SK-N-SH (cell line): Measurements from ENCODE around the gene GPR25. TPM values are rescaled to one million over a fixed set of nuclear protein-coding genes. Genes with fewer than 3 reads are reported as not detected.

ENCODE experiments used
- CTCF ChIA-PET: fragments of 300-600, 350-600 bp; formaldehyde crosslinking; extraction: SDS; loops from one replicate; lab custom pipeline; 2021; lab: Yijun Ruan, JAX
- POLR2A ChIA-PET: fragments of 350-600 bp; sonication (Branson Sonifier 250); formaldehyde crosslinking; extraction: SDS; loops from one replicate; lab custom pipeline; 2020; ENCODE audit warnings: antibody characterized with exemption, inconsistent platforms; lab: Yijun Ruan, JAX
- DNase-seq: peaks from one replicate; pipeline ENCODE4 v3.0.0; 2012
- H2AFZ ChIP-seq: fragments of 200-600 bp; sonication (generic); 2 replicates; pipeline ENCODE4 v1.8.1; 2016; ENCODE audit warnings: antibody characterized with exemption, mild to moderate bottlenecking, low read depth
- H3F3A ChIP-seq: fragments of 200-600 bp; sonication (generic); replicated peaks from 2 replicates; pipeline ENCODE3; 2016; ENCODE audit warnings: antibody characterized with exemption, mild to moderate bottlenecking; ENCODE audit not compliant: insufficient read depth
- H3K27ac ChIP-seq, 2 experiments: fragments of 200-500 bp in 1 of 2; fragments of 200-600 bp in 1 of 2; sonication (Bioruptor generic) in 1 of 2; sonication (generic), shearing (Covaris generic) in 1 of 2; 2 replicates each; pipeline versions ENCODE4 v1.5.1 to v1.6.1; 2014 to 2016; ENCODE audit warnings: low read depth in 2 of 2, inconsistent platforms in 1 of 2, low read length in 1 of 2, mild to moderate bottlenecking in 1 of 2, mixed read lengths in 1 of 2
- H3K27me3 ChIP-seq: fragments of 200-600 bp; sonication (generic), shearing (Covaris generic); 2 replicates; pipeline ENCODE4 v1.6.1; 2016; ENCODE audit warnings: mixed run types; ENCODE audit not compliant: insufficient read depth
- H3K36me3 ChIP-seq, 2 experiments: fragments of 200-500 bp in 1 of 2; fragments of 200-600 bp in 1 of 2; sonication (Bioruptor generic) in 1 of 2; sonication (generic) in 1 of 2; replicated peaks in 1 of 2; 2 replicates each; pipeline versions ENCODE3 to v1.5.1; 2014 to 2016; ENCODE audit warnings: low read length in 1 of 2, mild to moderate bottlenecking in 1 of 2; ENCODE audit not compliant: insufficient read depth in 2 of 2, control insufficient read depth in 1 of 2
- H3K4me1 ChIP-seq, 2 experiments: fragments of 200-500 bp in 1 of 2; fragments of 200-600 bp in 1 of 2; sonication (Bioruptor generic) in 1 of 2; sonication (generic), shearing (Covaris generic) in 1 of 2; 2 replicates each; pipeline versions ENCODE4 v1.5.1 to v1.6.1; 2014 to 2016; ENCODE audit warnings: low read depth in 1 of 2, low read length in 1 of 2, mixed run types in 1 of 2; ENCODE audit not compliant: insufficient read depth in 2 of 2, control insufficient read depth in 1 of 2
- H3K4me2 ChIP-seq: fragments of 200-600 bp; sonication (generic), shearing (Covaris generic); 2 replicates; pipeline ENCODE4 v1.6.1; 2017; ENCODE audit warnings: mixed run types
- H3K4me3 ChIP-seq, 2 experiments: fragments of 200-500 bp in 1 of 2; fragments of 200-600 bp in 1 of 2; sonication (Bioruptor generic) in 1 of 2; sonication (generic), shearing (Covaris generic) in 1 of 2; 2 replicates each; pipeline versions ENCODE4 v1.5.1 to v1.8.1; 2014 to 2016; ENCODE audit warnings: low read depth in 2 of 2, inconsistent platforms in 1 of 2, low read length in 1 of 2, mild to moderate bottlenecking in 1 of 2, mixed read lengths in 1 of 2, moderate library complexity in 1 of 2
- H3K79me2 ChIP-seq: fragments of 200-600 bp; sonication (generic); 2 replicates; pipeline ENCODE4 v1.8.1; 2017; ENCODE audit warnings: mild to moderate bottlenecking; ENCODE audit not compliant: insufficient read depth
- H3K9ac ChIP-seq: fragments of 200-600 bp; sonication (generic); 2 replicates; pipeline ENCODE4 v1.6.1; 2017; ENCODE audit warnings: mixed run types
- H3K9me2 ChIP-seq: fragments of 200-600 bp; sonication (generic); 2 replicates; pipeline ENCODE4 v1.6.1; 2017; ENCODE audit warnings: mixed run types
- H3K9me3 ChIP-seq: fragments of 200-600 bp; sonication (generic); 2 replicates; pipeline ENCODE4 v1.6.1; 2017; ENCODE audit warnings: mixed run types, mild to moderate bottlenecking, moderate library complexity
- H4K20me1 ChIP-seq: fragments of 200-600 bp; sonication (generic); 2 replicates; pipeline ENCODE4 v1.6.1; 2017; ENCODE audit warnings: mild to moderate bottlenecking, mixed run types; ENCODE audit not compliant: insufficient read depth
- ELF1 ChIP-seq: IDR thresholded peaks from 2 replicates; pipeline ENCODE4 v1.4.0; 2012
- FOSL2 ChIP-seq: IDR thresholded peaks from 2 replicates; pipeline ENCODE4 v1.4.0; 2012; ENCODE audit warnings: low read depth, mild to moderate bottlenecking, moderate library complexity, borderline replicate concordance
- FOXJ3 ChIP-seq: sonication (generic); formaldehyde crosslinking; IDR thresholded peaks from 2 replicates; pipeline ENCODE4 v1.5.1; 2020; ENCODE audit warnings: mild to moderate bottlenecking, missing genetic modification reagents
- FOXM1 ChIP-seq: IDR thresholded peaks from 2 replicates; pipeline ENCODE4 v1.4.0; 2012; ENCODE audit warnings: low read depth, mild to moderate bottlenecking
- GABPA ChIP-seq: IDR thresholded peaks from 2 replicates; pipeline ENCODE4 v1.4.0; 2012; ENCODE audit warnings: low read depth, mild to moderate bottlenecking
- MAX ChIP-seq: IDR thresholded peaks from 2 replicates; pipeline ENCODE4 v1.4.0; 2012; ENCODE audit warnings: low read depth
- MXI1 ChIP-seq: IDR thresholded peaks from 2 replicates; pipeline ENCODE4 v1.6.1; 2012; ENCODE audit warnings: mild to moderate bottlenecking, low read depth, low read length, improper control_type of control experiment
- NFIC ChIP-seq: IDR thresholded peaks from 2 replicates; pipeline ENCODE4 v1.4.0; 2012; ENCODE audit warnings: borderline replicate concordance
- PBX3 ChIP-seq: IDR thresholded peaks from 2 replicates; pipeline ENCODE4; 2012
- RAD21 ChIP-seq: IDR thresholded peaks from 2 replicates; pipeline ENCODE4 v1.6.1; 2012; ENCODE audit warnings: mild to moderate bottlenecking, low read length
- RCOR1 ChIP-seq: fragments of 150-350 bp; IDR thresholded peaks from 2 replicates; pipeline ENCODE4 v1.6.1; 2017; ENCODE audit warnings: antibody characterized with exemption, low read length
- RXRA ChIP-seq: IDR thresholded peaks from 2 replicates; pipeline ENCODE4 v1.4.0; 2012; ENCODE audit warnings: low read depth, mild to moderate bottlenecking, borderline replicate concordance
- SIN3A ChIP-seq: IDR thresholded peaks from 2 replicates; pipeline ENCODE4 v1.6.1; 2012; ENCODE audit warnings: low read depth, mild to moderate bottlenecking, low read length, moderate library complexity, borderline replicate concordance
- TAF1 ChIP-seq: IDR thresholded peaks from 2 replicates; pipeline ENCODE4 v1.6.1; 2012; ENCODE audit warnings: low read depth, mild to moderate bottlenecking, low read length, moderate library complexity, borderline replicate concordance
- TCF12 ChIP-seq: IDR thresholded peaks from 2 replicates; pipeline ENCODE4 v1.4.0; 2012
- TEAD4 ChIP-seq: IDR thresholded peaks from 2 replicates; pipeline ENCODE4 v1.4.0; 2012; ENCODE audit warnings: mild to moderate bottlenecking, borderline replicate concordance; ENCODE audit not compliant: insufficient read depth
- USF2 ChIP-seq: fragments of 150-350 bp; IDR thresholded peaks from 2 replicates; pipeline ENCODE4 v1.6.1; 2017; ENCODE audit warnings: antibody characterized with exemption, low read length, low read depth, borderline replicate concordance
- YY1 ChIP-seq: IDR thresholded peaks from 2 replicates; pipeline ENCODE4 v1.4.0; 2012; ENCODE audit warnings: low read depth, mild to moderate bottlenecking
- WGBS: methylation state at CpG from one replicate; pipeline ENCODE4 v1.1.6; 2017; ENCODE audit warnings: low lambda C conversion rate; 5-methylcytosine and 5-hydroxymethylcytosine counted together
- polyA plus RNA-seq, 3 experiments: library from polyadenylated mRNA; depleted of rRNA; stranded (reverse); fragments of >200 nt; gene quantifications; 2 replicates each; pipeline ENCODE4 v1.2.3, GENCODE V29; 2012

The GPR25 gene
- polyA plus RNA-seq, 1 of the 3 experiments (the other 2 are of a cell fraction), result not detected

- TF ChIP-seq TAF1, result no peak
- TF ChIP-seq MXI1, result no peak
Observed at GRCh38 chr1:200893411-200893901, 20.7 kb downstream of the GPR25 start (continued).

GRCh38 chr1:200894712-200895442 lies 22.1 kb downstream of the GPR25 start, which contains the start of gene INAVA:
Gene INAVA (plus strand): TSS chr1:200894900. CDS start chr1:200898401, 3,501 bp downstream.
- POLR2A ChIA-PET, result no interaction called here

More at GRCh38 chr1:200894712-200895442, 22.1 kb downstream of the GPR25 start, which contains the start of gene INAVA:
- TF ChIP-seq ELF1, result no peak
- no peak for TF ChIP-seq TCF12
- no peak for TF ChIP-seq RCOR1
- no peak for TF ChIP-seq FOXM1
- no peak for TF ChIP-seq FOXJ3 (CRISPR knock-in tag)
- no peak for TF ChIP-seq FOSL2
- no peak for TF ChIP-seq PBX3
- no peak for TF ChIP-seq MAX
- TF ChIP-seq RAD21, result no peak
- TF ChIP-seq SIN3A, result no peak
- TF ChIP-seq TEAD4, result no peak
- TF ChIP-seq NFIC, result no peak
- no peak for TF ChIP-seq RXRA
- TF ChIP-seq USF2, result no peak
- TF ChIP-seq YY1, result no peak
- TF ChIP-seq GABPA, result no peak
- no peaks in the 10 kb centered on the region for H4K20me1 ChIP-seq
- no peaks in the 10 kb centered on the region for H3K27me3 ChIP-seq
- no peak within 1 kb of the TSS for H3K27ac ChIP-seq
- WGBS, result 86% methylated on average over 10 of the region's 15 CpGs
- H3K4me3 ChIP-seq, result no peak within 1 kb of the TSS
- peaks cover 0 to 3% of the 10 kb centered on the region in 2 experiments; a peak in 1 of 4 replicates for H3K4me1 ChIP-seq
- H3K79me2 ChIP-seq, result no peaks in the 10 kb centered on the region
- no peak within 1 kb of the TSS for H3K4me2 ChIP-seq
- H3K9ac ChIP-seq, result no peak within 1 kb of the TSS
- H3K9me3 ChIP-seq, result no peaks in the 10 kb centered on the region
- no peaks in the 10 kb centered on the region for H3K36me3 ChIP-seq
- DNase-seq, result no peak
- no peak within 1 kb of the TSS for H2AFZ ChIP-seq
- no peaks in the 10 kb centered on the region for H3F3A ChIP-seq
- H3K9me2 ChIP-seq, result no peaks in the 10 kb centered on the region
- CTCF ChIA-PET, result interaction anchor here (1.0 to 1.7 kb wide), 2 partner anchors 77 to 336 kb away, joined by 4 to 6 read pairs; no protein-coding TSS in a partner anchor
